ENCODE results near the gene ZNF629.

The ZNF629 gene

DNA sequence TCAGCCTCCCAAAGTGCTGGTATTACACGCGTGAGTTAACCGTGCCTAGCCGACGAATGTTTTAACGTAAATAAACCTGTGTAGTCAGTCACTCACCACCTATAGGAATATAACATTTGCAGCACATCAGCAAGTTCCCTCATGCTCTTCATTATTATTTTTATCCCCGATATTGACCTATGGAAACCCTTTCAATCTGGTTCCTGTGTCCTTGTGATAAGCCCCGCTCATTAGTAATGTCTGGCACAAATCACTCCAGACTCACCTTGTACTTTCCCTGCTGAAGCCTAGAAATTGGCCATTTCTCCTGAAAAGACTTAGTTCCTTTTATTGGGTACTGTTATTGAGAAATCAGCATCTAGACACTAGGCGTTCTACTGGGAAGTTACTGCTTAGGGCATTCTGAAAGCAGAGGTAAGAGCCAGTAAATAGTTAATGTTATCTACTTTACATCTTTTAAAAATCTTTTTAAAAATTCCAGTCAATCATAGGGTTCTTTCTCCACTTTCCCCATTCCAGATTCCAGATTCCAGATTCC, 40.3 kb downstream of the ZNF629 start:
- TF ChIP-seq, protein P1, sequence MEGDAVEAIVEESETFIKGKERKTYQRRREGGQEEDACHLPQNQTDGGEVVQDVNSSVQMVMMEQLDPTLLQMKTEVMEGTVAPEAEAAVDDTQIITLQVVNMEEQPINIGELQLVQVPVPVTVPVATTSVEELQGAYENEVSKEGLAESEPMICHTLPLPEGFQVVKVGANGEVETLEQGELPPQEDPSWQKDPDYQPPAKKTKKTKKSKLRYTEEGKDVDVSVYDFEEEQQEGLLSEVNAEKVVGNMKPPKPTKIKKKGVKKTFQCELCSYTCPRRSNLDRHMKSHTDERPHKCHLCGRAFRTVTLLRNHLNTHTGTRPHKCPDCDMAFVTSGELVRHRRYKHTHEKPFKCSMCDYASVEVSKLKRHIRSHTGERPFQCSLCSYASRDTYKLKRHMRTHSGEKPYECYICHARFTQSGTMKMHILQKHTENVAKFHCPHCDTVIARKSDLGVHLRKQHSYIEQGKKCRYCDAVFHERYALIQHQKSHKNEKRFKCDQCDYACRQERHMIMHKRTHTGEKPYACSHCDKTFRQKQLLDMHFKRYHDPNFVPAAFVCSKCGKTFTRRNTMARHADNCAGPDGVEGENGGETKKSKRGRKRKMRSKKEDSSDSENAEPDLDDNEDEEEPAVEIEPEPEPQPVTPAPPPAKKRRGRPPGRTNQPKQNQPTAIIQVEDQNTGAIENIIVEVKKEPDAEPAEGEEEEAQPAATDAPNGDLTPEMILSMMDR (IDR thresholded peaks at IDR 0.05; ENCODE audit: insufficient read depth, low read length, poor library complexity, severe bottlenecking) = no peak
- Histone ChIP-seq H3K36me3 (ENCODE audit: control insufficient read depth, insufficient read depth, low read length) (peaks cover 20% of the 10 kb centered on the region), H3K27me3 (replicated peaks; ENCODE audit: control insufficient read depth, insufficient read depth, low read length) (no peaks in the 10 kb centered on the region)

DNA sequence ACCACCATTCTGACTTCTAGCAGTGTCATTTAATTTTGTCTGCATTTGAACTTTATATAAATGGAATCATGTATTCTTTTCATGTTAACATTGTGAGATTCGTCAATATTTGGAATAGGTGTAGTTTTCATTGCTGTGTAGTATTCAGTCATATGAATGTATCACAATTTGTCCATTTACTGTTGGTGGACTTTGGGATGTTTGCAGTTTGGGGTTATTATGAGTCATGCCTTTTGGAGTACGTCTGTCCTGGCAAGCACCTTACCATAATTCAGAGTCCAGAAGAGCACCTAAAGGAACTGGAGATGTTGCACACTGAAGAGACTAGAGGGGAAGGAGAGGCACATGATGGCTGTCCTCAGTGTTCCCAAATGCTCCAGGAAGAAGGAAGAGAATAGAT, 41.9 kb downstream of the ZNF629 start:
- no peaks in the 10 kb centered on the region for H3K27me3 ChIP-seq (replicated peaks; ENCODE audit: control insufficient read depth, insufficient read depth, low read length)
- TF ChIP-seq, protein P1 (IDR thresholded peaks at IDR 0.05; ENCODE audit: insufficient read depth, low read length, poor library complexity, severe bottlenecking) = no peak
- DNase-seq (ENCODE audit: extremely low read depth, insufficient read length) = no peak
- H3K4me3 ChIP-seq (replicated peaks; ENCODE audit: low read depth, low read length) = no peak overlapping the region
- H3K36me3 ChIP-seq (ENCODE audit: control insufficient read depth, insufficient read depth, low read length) = peaks cover 21% of the 10 kb centered on the region

More for the DNA sequence above, 40.3 kb downstream of the ZNF629 start:
- no peak overlapping the region for H3K4me3 ChIP-seq (replicated peaks; ENCODE audit: low read depth, low read length)
- DNase-seq (ENCODE audit: extremely low read depth, insufficient read length) = no peak

DNA sequence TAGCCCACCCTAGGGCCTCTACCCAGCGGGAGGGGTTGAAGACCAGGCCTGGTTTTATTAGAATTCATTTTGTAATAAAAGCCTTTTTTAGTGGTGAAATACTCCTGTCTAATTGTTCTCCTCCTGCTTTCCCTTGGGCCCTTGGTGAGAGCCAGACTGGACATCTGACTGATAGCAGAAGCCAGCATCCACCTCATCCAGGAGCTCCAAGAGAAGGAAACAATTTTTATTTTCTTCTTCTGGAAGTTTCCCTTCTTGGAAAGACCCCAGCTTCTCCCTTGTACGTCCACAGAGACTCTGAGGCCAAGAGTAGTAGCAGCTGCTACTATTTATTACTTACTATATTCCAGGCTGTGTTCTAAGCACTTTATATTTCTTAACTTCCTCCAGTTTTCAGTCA, 42.8 kb downstream of the ZNF629 start:
- no peaks in the 10 kb centered on the region for H3K27me3 ChIP-seq (replicated peaks; ENCODE audit: control insufficient read depth, insufficient read depth, low read length)
- no peak for DNase-seq (ENCODE audit: extremely low read depth, insufficient read length)
- no peak overlapping the region for H3K4me3 ChIP-seq (replicated peaks; ENCODE audit: low read depth, low read length)
- TF ChIP-seq, protein P1 (IDR thresholded peaks at IDR 0.05; ENCODE audit: insufficient read depth, low read length, poor library complexity, severe bottlenecking) = no peak
- H3K36me3 ChIP-seq (ENCODE audit: control insufficient read depth, insufficient read depth, low read length) = peaks cover 22% of the 10 kb centered on the region

DNA sequence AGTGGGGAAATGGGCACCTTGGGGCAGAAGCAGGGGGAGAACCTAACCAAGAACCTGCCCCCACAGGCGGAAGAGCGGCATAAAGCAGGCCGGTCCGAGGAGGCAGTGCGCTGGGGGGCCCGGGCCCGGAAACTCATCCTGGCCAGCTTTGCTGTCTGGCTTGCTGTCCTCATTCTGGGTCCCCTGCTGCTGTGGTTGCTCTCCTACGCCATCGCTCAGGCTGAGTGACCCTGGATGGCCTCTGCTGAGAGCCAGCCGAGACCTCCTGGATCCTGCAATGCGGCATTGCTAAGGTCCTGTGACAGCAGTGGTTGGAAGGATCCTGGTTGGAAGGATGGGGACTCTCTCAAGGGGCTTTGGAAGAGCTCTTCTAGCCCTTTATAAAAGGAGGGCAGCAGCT, 43.3 kb downstream of the ZNF629 start:
- no peaks in the 10 kb centered on the region for H3K27me3 ChIP-seq (replicated peaks; ENCODE audit: control insufficient read depth, insufficient read depth, low read length)
- TF ChIP-seq, protein P1 (IDR thresholded peaks at IDR 0.05; ENCODE audit: insufficient read depth, low read length, poor library complexity, severe bottlenecking) = no peak
- DNase-seq (ENCODE audit: extremely low read depth, insufficient read length) = no peak
- no peak overlapping the region for H3K4me3 ChIP-seq (replicated peaks; ENCODE audit: low read depth, low read length)
- peaks cover 26% of the 10 kb centered on the region for H3K36me3 ChIP-seq (ENCODE audit: control insufficient read depth, insufficient read depth, low read length)

DNA sequence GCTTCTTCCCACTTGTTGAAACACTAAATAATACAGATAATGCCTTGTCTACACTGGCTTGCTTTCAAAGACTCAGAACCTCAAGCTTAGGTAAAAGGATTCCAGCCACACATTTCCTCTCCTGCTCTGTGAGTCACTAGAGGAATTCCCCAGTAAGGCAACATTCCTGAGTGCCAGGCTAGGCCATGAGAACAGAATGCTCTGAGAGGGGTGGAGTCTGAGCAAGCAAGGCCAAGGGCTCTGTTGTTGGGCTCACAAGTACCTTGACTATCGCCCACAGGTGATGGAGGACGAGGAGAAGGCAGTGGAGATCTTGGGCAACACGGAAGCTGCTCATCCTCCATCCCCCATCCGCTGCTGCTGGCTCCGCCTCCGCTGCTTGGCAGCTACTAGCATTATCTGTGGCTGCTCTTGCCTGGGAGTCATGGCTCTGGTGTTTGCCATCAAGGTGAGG, 45.5 kb downstream of the ZNF629 start:
- H3K4me3 ChIP-seq (replicated peaks; ENCODE audit: low read depth, low read length) = no peak overlapping the region
- DNase-seq (ENCODE audit: extremely low read depth, insufficient read length) = no peak
- TF ChIP-seq, protein P1 (IDR thresholded peaks at IDR 0.05; ENCODE audit: insufficient read depth, low read length, poor library complexity, severe bottlenecking) = no peak
- peaks cover 42% of the 10 kb centered on the region for H3K36me3 ChIP-seq (ENCODE audit: control insufficient read depth, insufficient read depth, low read length)
- no peaks in the 10 kb centered on the region for H3K27me3 ChIP-seq (replicated peaks; ENCODE audit: control insufficient read depth, insufficient read depth, low read length)

All from GM06990 (cell line).